Fibroblast of the aortic adventitia (primary cell): ENCODE results near the gene LTBP1. TPM values are rescaled to one million over a fixed set of nuclear protein-coding genes. Genes with fewer than 3 reads are reported as not detected.
A peak's percentile ranks its signal among the peaks of the same experiment; 100 is the strongest.

Experiments used
- DNase-seq: peaks from one replicate; pipeline ENCODE4 v3.0.0-alpha.2; 2010; ENCODE audit warnings: low read depth
- H3K4me3 ChIP-seq: 2 replicates; pipeline ENCODE4 v1.5.1; 2011; ENCODE audit warnings: low read depth, mild to moderate bottlenecking, control low read depth, low read length, moderate library complexity
- CTCF ChIP-seq: IDR thresholded peaks from 2 replicates; pipeline ENCODE4 v1.5.1; 2011; ENCODE audit warnings: mild to moderate bottlenecking, low read length, control low read depth, inconsistent platforms; ENCODE audit not compliant: insufficient read depth
- total RNA-seq: library from RNA; depleted of rRNA; stranded (reverse); fragments of >200 nt; gene quantifications from 2 replicates; pipeline ENCODE4 v1.2.3, GENCODE V29; 2012; ENCODE audit warnings: low replicate concordance

LTBP1 gene
- total RNA-seq, 1 donor: 947 TPM

GRCh38 chr2:33177627-33178026, 230.9 kb downstream of the LTBP1 start:
- TF ChIP-seq CTCF: no peak
- no peak overlapping the region for H3K4me3 ChIP-seq
- DNase-seq: no peak

GRCh38 chr2:33178209-33178608, 231.5 kb downstream of the LTBP1 start:
- TF ChIP-seq CTCF: no peak
- DNase-seq: no peak
- no peak overlapping the region for H3K4me3 ChIP-seq

- TF ChIP-seq CTCF: no peak
- no peak for DNase-seq
- H3K4me3 ChIP-seq: no peak overlapping the region
Observed at GRCh38 chr2:33180915-33181314, 234.2 kb downstream of the LTBP1 start.

- no peak for TF ChIP-seq CTCF
- DNase-seq: no peak
- no peak overlapping the region for H3K4me3 ChIP-seq
Observed at GRCh38 chr2:33181466-33181865, 234.7 kb downstream of the LTBP1 start.

- peak; percentile 33 for DNase-seq
- no peak for TF ChIP-seq CTCF
Observed at GRCh38 chr2:33184041-33184440, 237.3 kb downstream of the LTBP1 start.

GRCh38 chr2:33186937-33187336, 240.2 kb downstream of the LTBP1 start:
- no peak overlapping the region for H3K4me3 ChIP-seq
- TF ChIP-seq CTCF: no peak
- DNase-seq: no peak

More at GRCh38 chr2:33184041-33184440, 237.3 kb downstream of the LTBP1 start:
- no peak overlapping the region for H3K4me3 ChIP-seq

GRCh38 chr2:33188799-33189198, 242.0 kb downstream of the LTBP1 start:
- no peak overlapping the region for H3K4me3 ChIP-seq
- no peak for DNase-seq
- TF ChIP-seq CTCF: no peak
